HEK293T (cell line): ENCODE data around the gene ELAC2.

Source experiments
- ARNT ChIP-seq: fragments of 450-650 bp; IDR thresholded peaks from 2 replicates; pipeline ENCODE4 v1.6.1; 2017; ENCODE audit warnings: mild to moderate bottlenecking
- BHLHE40 ChIP-seq: fragments of 450-650 bp; IDR thresholded peaks from 2 replicates; pipeline ENCODE4 v1.6.1; 2016; ENCODE audit warnings: mild to moderate bottlenecking, moderate library complexity, borderline replicate concordance
- ELF4 ChIP-seq: fragments of 450-650 bp; IDR thresholded peaks from 2 replicates; pipeline ENCODE4 v1.6.1; 2017; ENCODE audit warnings: antibody characterized with exemption
- FOXA1 ChIP-seq: fragments of 450-650 bp; IDR thresholded peaks from 2 replicates; pipeline ENCODE4 v1.6.1; 2016; ENCODE audit warnings: mild to moderate bottlenecking
- FOXK2 ChIP-seq: fragments of 450-650 bp; IDR thresholded peaks from 2 replicates; pipeline ENCODE4 v1.6.1; 2016; ENCODE audit warnings: mild to moderate bottlenecking
- FOXM1 ChIP-seq: fragments of 450-650 bp; IDR thresholded peaks from 2 replicates; pipeline ENCODE4 v1.6.1; 2017; ENCODE audit warnings: mild to moderate bottlenecking, borderline replicate concordance
- HDGF ChIP-seq: fragments of 450-650 bp; IDR thresholded peaks from 2 replicates; pipeline ENCODE4 v1.6.1; 2017; ENCODE audit warnings: antibody characterized with exemption, borderline replicate concordance
- L3MBTL2 ChIP-seq: fragments of 450-650 bp; conservative IDR thresholded peaks from 2 replicates; pipeline ENCODE4 v1.6.1; 2016; ENCODE audit warnings: mild to moderate bottlenecking
- NFRKB ChIP-seq: fragments of 450-650 bp; IDR thresholded peaks from 2 replicates; pipeline ENCODE4 v1.6.1; 2016; ENCODE audit warnings: mild to moderate bottlenecking, moderate library complexity
- PKNOX1 ChIP-seq: fragments of 450-650 bp; IDR thresholded peaks from 2 replicates; pipeline ENCODE4 v1.6.1; 2016
- SP1 ChIP-seq: fragments of 450-650 bp; IDR thresholded peaks from 2 replicates; pipeline ENCODE4 v1.6.1; 2017
- SUZ12 ChIP-seq: fragments of 450-650 bp; IDR thresholded peaks from 2 replicates; pipeline ENCODE4 v1.6.1; 2016; ENCODE audit warnings: mild to moderate bottlenecking
- TARDBP ChIP-seq: fragments of 450-650 bp; IDR thresholded peaks from 2 replicates; pipeline ENCODE4 v1.6.1; 2016
- ZNF384 ChIP-seq: fragments of 450-650 bp; IDR thresholded peaks from 2 replicates; pipeline ENCODE4 v1.6.1; 2016

DNA sequence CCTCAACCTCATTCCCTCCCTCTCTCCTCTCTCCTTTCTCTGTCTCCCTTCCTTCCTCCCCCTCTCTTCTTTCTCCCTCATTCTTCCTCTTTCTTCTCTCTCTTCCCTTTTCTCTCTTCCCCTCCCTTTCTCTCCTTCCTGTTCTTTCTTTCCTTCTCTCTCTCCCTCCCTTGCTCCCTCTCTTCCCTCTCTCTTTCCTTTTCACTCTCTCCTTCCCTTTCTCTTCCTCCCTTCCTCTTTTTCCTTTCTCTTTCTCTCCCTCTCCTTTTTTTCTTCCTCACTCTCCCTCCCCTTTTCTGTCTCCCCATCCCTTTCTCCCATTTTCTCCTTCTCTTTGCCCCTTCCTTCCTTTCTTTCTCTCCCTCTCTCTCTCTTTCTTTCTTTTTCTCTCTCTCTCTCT is 7.9 kb upstream of the ELAC2 start:
- no peak for TF ChIP-seq FOXM1
- no peak for TF ChIP-seq FOXK2
- TF ChIP-seq TARDBP: no peak
- TF ChIP-seq PKNOX1: no peak
- TF ChIP-seq ARNT: no peak
- no peak for TF ChIP-seq FOXA1
- TF ChIP-seq BHLHE40: no peak
- no peak for TF ChIP-seq SP1
- TF ChIP-seq ELF4: no peak
- TF ChIP-seq NFRKB: no peak
- TF ChIP-seq SUZ12: no peak
- no peak for TF ChIP-seq ZNF384
- no peak for TF ChIP-seq HDGF
- TF ChIP-seq L3MBTL2: no peak
